WTC11 (cell line): ENCODE measurements around the gene LHFPL4.
"Not testable (repeated sequence)": the region's sequence is repeated elsewhere in the genome, so short reads cannot be mapped to it uniquely, and the experiment has no call there.

Source experiments
- ATF2 ChIP-seq: sonication (generic); formaldehyde crosslinking; IDR thresholded peaks from 2 replicates; pipeline ENCODE4 v1.8.1; 2022; ENCODE audit warnings: low read depth, missing genetic modification reagents, borderline replicate concordance
- CTCF ChIP-seq: fragments of 200-600 bp; IDR thresholded peaks from 2 replicates; pipeline ENCODE4 v1.8.0; 2022; ENCODE audit warnings: antibody characterized with exemption
- KAT7 ChIP-seq: sonication (generic); formaldehyde crosslinking; IDR thresholded peaks from 2 replicates; pipeline ENCODE4 v1.8.1; 2023; ENCODE audit warnings: missing genetic modification reagents, mild to moderate bottlenecking, borderline replicate concordance
- NR1H2 ChIP-seq: sonication (generic); formaldehyde crosslinking; IDR thresholded peaks from 2 replicates; pipeline ENCODE4 v1.9.0; 2021; ENCODE audit warnings: mild to moderate bottlenecking, moderate library complexity, missing genetic modification reagents
- NR3C1 ChIP-seq: sonication (generic); formaldehyde crosslinking; conservative IDR thresholded peaks from 2 replicates; pipeline ENCODE4 v1.8.1; 2023; ENCODE audit warnings: low read depth, mild to moderate bottlenecking, missing genetic modification reagents
- PRDM15 ChIP-seq: sonication (generic); formaldehyde crosslinking; IDR thresholded peaks from 2 replicates; pipeline ENCODE4 v1.8.0; 2022; ENCODE audit warnings: missing genetic modification reagents
- USF1 ChIP-seq: sonication (generic); formaldehyde crosslinking; IDR thresholded peaks from 2 replicates; pipeline ENCODE4 v1.8.0; 2022; ENCODE audit warnings: mild to moderate bottlenecking, missing genetic modification reagents
- USF2 ChIP-seq: sonication (generic); formaldehyde crosslinking; IDR thresholded peaks from 2 replicates; pipeline ENCODE4 v1.8.1; 2023; ENCODE audit warnings: mild to moderate bottlenecking, missing genetic modification reagents, moderate library complexity
- ZBTB21 ChIP-seq: sonication (generic); formaldehyde crosslinking; IDR thresholded peaks from 2 replicates; pipeline ENCODE4 v1.8.1; 2023; ENCODE audit warnings: mild to moderate bottlenecking, missing genetic modification reagents, borderline replicate concordance
- ZNF232 ChIP-seq: sonication (generic); formaldehyde crosslinking; IDR thresholded peaks from 2 replicates; pipeline ENCODE4 v1.8.0; 2022; ENCODE audit warnings: mild to moderate bottlenecking, missing genetic modification reagents
- ZNF263 ChIP-seq: sonication (generic); formaldehyde crosslinking; IDR thresholded peaks from 2 replicates; pipeline ENCODE4 v1.8.1; 2022; ENCODE audit warnings: low read depth, mild to moderate bottlenecking, moderate library complexity, missing genetic modification reagents
- ZNF317 ChIP-seq: sonication (generic); formaldehyde crosslinking; IDR thresholded peaks from 2 replicates; pipeline ENCODE4 v1.8.1; 2023; ENCODE audit warnings: low read depth, mild to moderate bottlenecking, moderate library complexity, missing genetic modification reagents, borderline replicate concordance
- ZNF423 ChIP-seq: fragments of 250-450 bp; sonication (Bioruptor Pico); IDR thresholded peaks from 2 replicates; pipeline ENCODE4 v2.1.2; 2022; ENCODE audit warnings: mild to moderate bottlenecking, moderate library complexity

- not testable (repeated sequence) for TF ChIP-seq CTCF; ZNF317; NR3C1 (CRISPR knock-in tag); NR1H2; ZNF263 (CRISPR knock-in tag); USF2 (CRISPR knock-in tag); USF1 (CRISPR knock-in tag); PRDM15 (CRISPR knock-in tag); KAT7 (CRISPR knock-in tag); ZBTB21 (CRISPR knock-in tag); ZNF423 (CRISPR knock-in tag); ATF2; ZNF232
These were observed 47.5 kb upstream of the LHFPL4 start for GRCh38 chr3:9601006-9601581.
